NCI-H1105 treated with DMSO at 0.1 percent for 48 hours (cell line): ENCODE results near the gene DNAJA4.
A peak's percentile ranks its signal among the peaks of the same experiment; 100 is the strongest.

Experiments
- DNase-seq: peaks from one replicate; lab custom pipeline; 2025; lab: John Stamatoyannopoulos, UW

DNAJA4 gene

GRCh38 chr15:78280319-78281072 lies 16.1 kb downstream of the DNAJA4 start:
- DNase-seq = no peak

GRCh38 chr15:78282324-78282723 lies 18.0 kb downstream of the DNAJA4 start:
- no peak for DNase-seq

- DNase-seq = no peak
These were observed 20.4 kb downstream of the DNAJA4 start for GRCh38 chr15:78284758-78285157.

GRCh38 chr15:78290222-78290621 lies 25.9 kb downstream of the DNAJA4 start:
- DNase-seq = no peak

- DNase-seq = no peak
These were observed 26.7 kb downstream of the DNAJA4 start for GRCh38 chr15:78291052-78291451.

- DNase-seq = no peak
These were observed 27.3 kb downstream of the DNAJA4 start for GRCh38 chr15:78291698-78292097.

- no peak for DNase-seq
These were observed 27.9 kb downstream of the DNAJA4 start for GRCh38 chr15:78292219-78292618.

GRCh38 chr15:78299101-78299930 lies 35.0 kb downstream of the DNAJA4 start, which contains the start of gene SKIC8:
Gene SKIC8, minus strand, starts transcription at chr15:78299609. Its CDS starts 3,923 bp downstream, at chr15:78295686.
- peak; percentile 80 for DNase-seq

GRCh38 chr15:78301326-78301725 lies 37.0 kb downstream of the DNAJA4 start:
- no peak for DNase-seq

GRCh38 chr15:78301828-78302227 lies 37.5 kb downstream of the DNAJA4 start:
- DNase-seq = no peak

- no peak for DNase-seq
These were observed 38.4 kb downstream of the DNAJA4 start for GRCh38 chr15:78302579-78303312.

- DNase-seq = no peak
These were observed 40.1 kb downstream of the DNAJA4 start for GRCh38 chr15:78304216-78305066.

- DNase-seq = no peak
These were observed 41.9 kb downstream of the DNAJA4 start for GRCh38 chr15:78306176-78306774.

GRCh38 chr15:78307976-78308375 lies 43.6 kb downstream of the DNAJA4 start:
- no peak for DNase-seq

GRCh38 chr15:78308422-78309032 lies 44.2 kb downstream of the DNAJA4 start:
- DNase-seq = peak; percentile 35

GRCh38 chr15:78311292-78311691 lies 46.9 kb downstream of the DNAJA4 start:
- DNase-seq = no peak

GRCh38 chr15:78312536-78312935 lies 48.2 kb downstream of the DNAJA4 start:
- DNase-seq = no peak

- no peak for DNase-seq
These were observed 48.6 kb downstream of the DNAJA4 start for GRCh38 chr15:78312957-78313356.

- DNase-seq = no peak
These were observed 49.0 kb downstream of the DNAJA4 start for GRCh38 chr15:78313383-78313782.

GRCh38 chr15:78314181-78314581 lies 49.8 kb downstream of the DNAJA4 start:
- DNase-seq = no peak
